OCI-LY3 (cell line): ENCODE data around the gene THRSP.

Experiments
- EZH2phosphoT487 ChIP-seq: fragments of 200-600 bp; shearing (Covaris generic); IDR thresholded peaks from 2 replicates; pipeline ENCODE4 v1.6.1; 2018; ENCODE audit warnings: antibody characterized with exemption, mixed run types, low read depth
- TF ChIP-seq, protein P1 (sequence below): fragments of 200-600, 300-600 bp; sonication (generic); IDR thresholded peaks from 2 replicates; pipeline ENCODE4 v1.5.1; 2014; ENCODE audit warnings: antibody characterized with exemption, low read length, low read depth

DNA sequence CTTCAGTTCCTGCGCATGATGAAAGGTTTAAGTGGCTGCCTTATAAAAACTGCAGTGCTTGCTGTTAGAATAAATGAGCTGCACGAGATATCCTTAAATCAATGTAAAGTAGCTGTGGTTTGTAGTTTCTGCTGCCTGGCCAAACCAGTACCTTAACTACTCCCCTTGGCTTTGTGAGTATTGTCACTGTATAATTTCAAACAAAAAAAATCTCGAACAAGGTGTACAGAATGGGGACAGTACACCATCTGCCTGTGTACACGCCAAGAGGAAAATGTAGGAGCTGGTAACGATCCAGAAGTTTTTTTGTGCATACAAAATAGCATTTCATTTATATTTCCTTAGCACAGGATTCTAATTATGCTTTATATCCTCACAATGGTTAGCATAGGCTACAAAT is 36.6 kb downstream of the THRSP start:
- TF ChIP-seq, protein P1, sequence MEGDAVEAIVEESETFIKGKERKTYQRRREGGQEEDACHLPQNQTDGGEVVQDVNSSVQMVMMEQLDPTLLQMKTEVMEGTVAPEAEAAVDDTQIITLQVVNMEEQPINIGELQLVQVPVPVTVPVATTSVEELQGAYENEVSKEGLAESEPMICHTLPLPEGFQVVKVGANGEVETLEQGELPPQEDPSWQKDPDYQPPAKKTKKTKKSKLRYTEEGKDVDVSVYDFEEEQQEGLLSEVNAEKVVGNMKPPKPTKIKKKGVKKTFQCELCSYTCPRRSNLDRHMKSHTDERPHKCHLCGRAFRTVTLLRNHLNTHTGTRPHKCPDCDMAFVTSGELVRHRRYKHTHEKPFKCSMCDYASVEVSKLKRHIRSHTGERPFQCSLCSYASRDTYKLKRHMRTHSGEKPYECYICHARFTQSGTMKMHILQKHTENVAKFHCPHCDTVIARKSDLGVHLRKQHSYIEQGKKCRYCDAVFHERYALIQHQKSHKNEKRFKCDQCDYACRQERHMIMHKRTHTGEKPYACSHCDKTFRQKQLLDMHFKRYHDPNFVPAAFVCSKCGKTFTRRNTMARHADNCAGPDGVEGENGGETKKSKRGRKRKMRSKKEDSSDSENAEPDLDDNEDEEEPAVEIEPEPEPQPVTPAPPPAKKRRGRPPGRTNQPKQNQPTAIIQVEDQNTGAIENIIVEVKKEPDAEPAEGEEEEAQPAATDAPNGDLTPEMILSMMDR, result no peak
- TF ChIP-seq EZH2phosphoT487, result no peak
